NCI-H146 (cell line): ENCODE data around the gene VMP1.

Experiments
- DNase-seq: peaks from one replicate; lab custom pipeline; 2025; lab: John Stamatoyannopoulos, UW

VMP1 gene

GRCh38 chr17:59707149-59707970 is at the start of gene VMP1, which contains the start of gene PTRH2:
Gene VMP1 (plus strand): TSS chr17:59707654. CDS start chr17:59731447, 23,793 bp downstream.
Gene PTRH2 (minus strand): TSS chr17:59707430. CDS start chr17:59697978, 9,452 bp downstream.
- DNase-seq, result peak; percentile 99

DNA sequence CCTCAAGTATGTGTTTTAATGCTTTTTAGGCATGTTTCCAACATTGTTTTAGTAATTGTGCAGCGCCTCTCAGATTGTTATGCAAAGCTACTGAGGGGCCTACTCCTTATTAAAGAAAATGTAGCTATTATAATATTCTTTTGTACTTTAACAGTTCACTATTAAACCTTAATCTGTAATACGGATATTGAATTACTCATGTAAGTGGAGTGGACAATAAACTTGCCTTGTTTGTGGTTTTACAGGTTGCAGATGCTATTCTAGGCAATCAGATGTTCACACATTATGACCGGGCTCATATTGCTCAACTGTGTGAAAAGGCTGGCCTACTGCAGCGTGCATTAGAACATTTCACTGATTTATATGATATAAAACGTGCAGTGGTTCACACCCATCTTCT is 41.2 kb upstream of the VMP1 start:
- no peak for DNase-seq

DNA sequence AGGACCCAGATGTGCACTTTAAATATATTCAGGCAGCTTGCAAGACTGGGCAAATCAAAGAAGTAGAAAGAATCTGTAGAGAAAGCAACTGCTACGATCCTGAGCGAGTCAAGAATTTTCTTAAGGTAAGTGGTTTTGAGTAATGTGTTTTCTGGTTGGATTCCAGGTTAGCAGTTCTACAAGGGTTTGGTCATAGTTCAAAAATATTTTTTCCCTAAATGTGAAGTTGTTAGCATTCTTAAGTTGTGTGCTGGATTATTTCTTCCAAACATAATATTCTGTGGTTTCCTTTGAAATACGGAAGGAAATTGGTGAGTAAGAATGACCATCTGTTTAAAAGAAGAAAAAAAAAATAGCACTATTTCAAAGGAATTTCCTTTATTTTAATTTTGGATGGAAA is 38.6 kb upstream of the VMP1 start:
- DNase-seq, result no peak

- DNase-seq, result no peak
Observed at GRCh38 chr17:59669411-59669810, 38.0 kb upstream of the VMP1 start.

GRCh38 chr17:59669944-59670343 is 37.5 kb upstream of the VMP1 start:
- DNase-seq, result no peak

- no peak for DNase-seq
Observed at GRCh38 chr17:59671386-59671785, 36.1 kb upstream of the VMP1 start.

- DNase-seq, result no peak
Observed at GRCh38 chr17:59675231-59675630, 32.2 kb upstream of the VMP1 start.

DNA sequence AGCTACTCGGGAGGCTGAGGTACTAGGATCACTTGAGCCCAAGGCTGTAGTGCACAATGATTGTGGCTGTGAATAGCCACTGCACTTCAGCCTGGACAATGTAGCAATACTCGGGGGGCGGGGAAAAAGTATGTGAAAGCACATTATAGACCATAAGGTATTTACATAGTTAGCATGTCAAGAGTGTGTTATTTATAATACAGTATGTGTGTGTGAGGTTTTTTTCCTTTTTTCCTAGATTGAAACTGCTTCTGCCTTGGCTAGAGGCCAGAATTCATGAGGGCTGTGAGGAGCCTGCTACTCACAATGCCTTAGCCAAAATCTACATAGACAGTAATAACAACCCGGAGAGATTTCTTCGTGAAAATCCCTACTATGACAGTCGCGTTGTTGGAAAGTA is 30.7 kb upstream of the VMP1 start:
- DNase-seq, result no peak

DNA sequence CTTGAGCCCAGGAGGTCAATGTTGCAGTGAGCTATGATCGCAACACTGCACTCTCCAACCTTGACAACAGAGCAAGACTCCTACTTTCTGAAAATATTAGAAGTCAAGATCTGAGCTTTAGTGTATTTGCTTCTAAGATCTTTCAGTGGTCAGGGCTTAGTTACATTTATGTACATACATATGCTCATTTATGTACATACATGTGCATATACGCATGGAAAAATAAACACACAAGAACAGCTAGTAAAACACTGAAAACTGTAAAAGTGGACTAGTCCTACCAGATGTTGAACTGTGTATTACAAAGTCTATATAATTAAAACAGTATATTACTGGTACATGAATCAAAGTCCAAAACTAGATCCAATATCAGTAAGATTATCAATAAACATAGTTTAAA is 28.5 kb upstream of the VMP1 start:
- no peak for DNase-seq

- DNase-seq, result no peak
Observed at GRCh38 chr17:59680314-59680713, 27.1 kb upstream of the VMP1 start.

- no peak for DNase-seq
Observed at GRCh38 chr17:59683283-59683682, 24.2 kb upstream of the VMP1 start.

GRCh38 chr17:59684967-59685366 is 22.5 kb upstream of the VMP1 start:
- DNase-seq, result no peak

DNA sequence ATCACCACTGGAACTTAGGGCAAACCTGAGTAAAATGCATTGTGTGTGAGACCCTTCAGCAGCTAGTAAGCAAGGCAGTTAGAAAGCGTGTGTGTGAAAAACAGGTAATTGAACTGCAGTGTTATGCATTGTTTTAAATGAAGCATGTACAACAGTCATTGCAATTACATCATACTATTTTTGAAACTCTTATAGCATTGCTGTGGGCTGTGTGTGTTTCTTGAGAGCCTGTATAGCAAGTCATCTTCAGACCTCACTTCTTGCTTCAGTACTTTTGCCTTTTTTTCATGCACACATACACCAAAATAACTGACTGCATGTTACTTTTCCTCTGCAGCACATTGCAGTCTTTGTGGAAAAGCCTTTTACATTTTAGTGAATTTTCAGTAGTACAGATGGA is 19.4 kb upstream of the VMP1 start:
- DNase-seq, result no peak

DNA sequence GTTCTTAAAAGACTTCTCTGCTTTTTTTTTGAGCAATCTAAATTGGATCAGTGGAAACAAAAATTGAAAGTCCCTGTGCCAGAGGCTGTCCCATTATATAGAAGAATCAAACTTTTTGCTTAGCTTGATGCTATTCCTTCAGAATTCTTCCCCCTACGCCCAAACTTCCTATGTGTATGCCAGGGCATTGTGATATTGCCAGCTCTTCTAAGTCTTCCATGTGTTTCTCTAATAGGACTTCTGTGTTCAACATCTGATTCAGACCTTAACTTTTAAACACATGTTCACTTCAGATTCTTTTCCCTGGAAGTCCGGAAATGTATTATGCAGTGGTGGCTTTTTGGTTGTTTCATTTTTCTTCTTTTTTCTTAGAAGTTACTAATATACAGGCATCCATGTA is 19.0 kb upstream of the VMP1 start:
- no peak for DNase-seq

GRCh38 chr17:59693582-59693981 is 13.9 kb upstream of the VMP1 start:
- no peak for DNase-seq

GRCh38 chr17:59694344-59694743 is 13.1 kb upstream of the VMP1 start:
- no peak for DNase-seq

DNA sequence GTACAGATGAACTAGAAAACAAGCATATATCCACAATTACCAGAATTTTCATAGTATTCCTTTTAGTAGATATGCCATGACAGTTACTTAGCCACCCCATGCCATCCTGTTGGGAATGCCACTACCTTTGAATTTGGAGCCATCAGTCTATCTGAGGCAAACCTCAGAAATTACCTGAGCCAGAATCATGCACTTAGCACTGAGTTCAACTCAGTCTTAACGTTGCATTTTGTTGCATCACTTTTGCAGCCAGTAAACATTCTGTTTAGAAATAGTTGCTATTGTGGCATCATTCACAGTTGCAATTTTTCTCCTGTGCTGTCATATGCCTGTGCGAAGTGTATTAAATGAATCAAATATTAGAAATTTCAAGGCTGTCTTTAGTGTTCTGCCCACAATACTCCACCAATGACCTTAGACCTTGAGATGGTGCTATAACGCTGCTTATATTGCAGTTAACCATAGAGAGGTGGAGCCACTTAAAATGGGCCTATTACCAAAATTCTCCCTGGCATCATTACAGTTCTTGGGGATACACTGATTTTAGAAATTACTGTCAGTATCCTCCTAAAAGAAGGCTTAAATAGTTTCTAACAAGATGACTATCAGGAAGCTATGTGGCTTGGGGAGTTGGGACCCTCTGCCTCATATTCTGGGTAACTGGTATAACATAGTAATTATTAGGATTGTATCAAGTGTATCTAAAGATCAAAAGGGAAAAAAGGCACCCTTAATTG is 11.3 kb upstream of the VMP1 start:
- DNase-seq, result no peak

DNA sequence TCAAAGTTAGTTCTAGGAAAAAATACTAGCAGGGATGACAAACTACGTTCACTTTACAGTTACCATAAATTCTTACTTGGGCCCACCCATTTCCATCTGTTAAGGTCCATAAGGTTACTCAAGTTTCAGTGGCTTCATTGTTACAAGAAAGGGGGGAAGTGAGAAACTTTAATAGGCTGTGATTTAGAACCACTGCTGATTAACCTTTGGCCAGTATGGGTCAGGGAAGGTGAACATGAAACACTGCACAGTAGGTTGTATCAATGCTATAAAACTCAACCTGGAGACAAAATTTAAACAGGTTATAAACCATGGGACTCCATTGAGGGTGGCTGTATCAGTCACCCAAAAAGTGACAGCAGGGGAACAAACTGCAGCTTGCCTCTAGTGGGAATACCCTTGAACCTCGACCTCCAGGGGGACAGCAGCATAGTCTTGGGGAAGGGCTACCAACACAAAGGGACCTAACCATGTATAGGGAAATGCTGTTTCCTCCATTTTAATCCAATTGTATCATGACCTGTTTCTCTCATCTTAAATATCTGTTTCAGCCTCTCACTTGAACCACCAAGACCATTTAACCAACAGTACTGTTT is 10.7 kb upstream of the VMP1 start:
- no peak for DNase-seq

DNA sequence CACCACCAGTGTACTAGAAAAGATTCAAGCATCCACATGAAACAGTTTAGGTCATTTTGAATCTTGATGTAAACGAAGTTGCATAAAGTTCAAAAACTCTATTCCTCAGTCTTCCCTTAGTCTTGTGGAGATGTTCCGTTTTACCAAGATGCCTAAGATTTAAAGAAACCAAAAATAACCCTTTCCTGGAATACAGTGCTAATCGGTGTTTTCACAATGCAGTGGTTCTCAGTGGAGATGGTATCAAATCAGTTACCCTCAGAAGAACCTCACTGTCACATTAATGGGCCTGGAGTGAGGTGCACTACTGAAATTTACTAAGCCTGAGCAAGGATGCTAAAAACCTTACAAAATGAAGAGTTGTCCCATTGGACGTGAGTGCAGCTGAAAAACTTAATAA is 9.3 kb upstream of the VMP1 start:
- DNase-seq, result no peak

DNA sequence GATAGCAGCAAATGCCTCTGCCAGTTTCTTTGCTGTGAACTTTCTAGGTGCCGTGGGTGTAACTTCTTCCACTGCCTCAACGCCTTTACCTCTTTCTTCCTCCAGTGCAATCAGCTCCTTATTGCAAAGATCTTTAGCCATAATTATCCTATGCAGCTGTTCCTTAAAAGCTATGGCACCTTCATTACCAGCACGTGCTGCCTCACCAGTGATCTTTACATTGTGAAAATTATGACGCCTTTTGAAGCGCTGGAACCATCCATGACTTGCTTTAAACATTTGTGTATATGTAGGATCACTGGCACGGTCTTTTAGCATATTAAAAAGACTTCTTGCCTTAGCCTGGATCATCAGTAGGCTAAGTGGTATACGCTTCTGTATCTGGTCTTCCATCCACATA is 8.2 kb upstream of the VMP1 start:
- DNase-seq, result no peak

DNA sequence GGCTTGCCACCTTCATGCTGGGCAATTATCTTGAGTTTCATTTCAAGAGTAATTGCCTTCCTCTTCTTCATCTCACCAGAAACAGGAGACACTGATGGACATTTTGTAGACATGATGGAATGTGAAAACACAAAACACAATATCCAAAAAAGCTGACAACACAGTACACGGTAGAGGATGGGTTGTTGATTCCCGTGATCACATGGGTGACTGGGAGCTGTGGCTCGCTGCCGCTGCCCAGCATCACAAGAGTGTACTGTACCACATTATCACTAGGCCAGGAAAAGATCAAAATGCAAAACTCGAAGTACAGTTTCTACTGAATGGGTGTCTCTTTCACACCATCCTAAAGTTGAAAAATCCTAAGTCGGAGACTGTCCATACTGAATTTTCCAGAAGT is 7.7 kb upstream of the VMP1 start:
- DNase-seq, result no peak

DNA sequence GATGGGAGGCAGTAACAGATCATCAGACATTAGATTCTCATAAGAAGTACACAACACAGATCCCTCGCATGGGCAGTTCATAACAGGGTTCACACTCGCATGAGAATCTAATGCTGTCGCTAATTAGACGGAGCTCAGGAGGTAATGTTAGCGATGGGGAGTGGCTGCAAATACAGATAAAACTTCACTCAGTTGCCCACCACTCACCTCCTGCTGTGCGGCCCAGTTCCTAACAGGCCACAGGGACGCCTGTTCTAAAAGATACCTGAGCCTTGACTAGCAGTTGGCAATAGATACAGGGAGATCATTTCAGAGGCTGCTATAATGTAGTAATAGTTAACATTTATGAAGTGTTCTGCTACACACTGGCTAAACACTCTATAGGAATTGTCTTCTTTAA is 5.2 kb upstream of the VMP1 start:
- no peak for DNase-seq

GRCh38 chr17:59707971-59708430 is 547 bp downstream of the VMP1 start:
- peak; percentile 28 for DNase-seq
